HCT116 (cell line): ENCODE measurements around the gene TPTE2.

Experiments
- CBX3 ChIP-seq: IDR thresholded peaks from 2 replicates; pipeline ENCODE4 v1.6.1; 2012; ENCODE audit warnings: low read depth
- CEBPB ChIP-seq: IDR thresholded peaks from 2 replicates; pipeline ENCODE4 v1.6.1; 2012; ENCODE audit warnings: low read depth
- EZH2 ChIP-seq: fragments of 200-600 bp; sonication (generic); IDR thresholded peaks from 2 replicates; pipeline ENCODE4 v1.6.1; 2017; ENCODE audit warnings: antibody characterized with exemption, mixed run types
- JUND ChIP-seq: IDR thresholded peaks from 2 replicates; pipeline ENCODE4 v1.6.1; 2012
- POLR2A ChIP-seq: IDR thresholded peaks from 2 replicates; pipeline ENCODE4 v1.7.0; 2011; ENCODE audit warnings: borderline replicate concordance; ENCODE audit not compliant: insufficient read depth, insufficient read length; ENCODE audit errors: extremely low read depth
- RAD21 ChIP-seq: IDR thresholded peaks from 2 replicates; pipeline ENCODE4 v1.6.1; 2012; ENCODE audit warnings: low read depth, mild to moderate bottlenecking
- SP1 ChIP-seq: IDR thresholded peaks from 2 replicates; pipeline ENCODE4 v1.6.1; 2012; ENCODE audit warnings: low read depth
- SRF ChIP-seq: IDR thresholded peaks from 2 replicates; pipeline ENCODE4 v1.6.1; 2012; ENCODE audit warnings: low read depth
- TCF7L2 ChIP-seq: IDR thresholded peaks from 2 replicates; pipeline ENCODE4 v1.7.0; 2011; ENCODE audit warnings: borderline replicate concordance, inconsistent platforms; ENCODE audit not compliant: insufficient read depth, insufficient read length; ENCODE audit errors: extremely low read depth
- YY1 ChIP-seq: IDR thresholded peaks from 2 replicates; pipeline ENCODE4 v1.6.1; 2011; ENCODE audit warnings: low read length, low read depth, moderate library complexity, mild to moderate bottlenecking; ENCODE audit not compliant: insufficient replicate concordance; ENCODE audit errors: extremely low read depth
- TF ChIP-seq, protein P1 (sequence below), 3 experiments: fragments of 200-600 bp in 1 of 3; sonication (generic) in 1 of 3; IDR thresholded peaks in 2 of 3; conservative IDR thresholded peaks in 1 of 3; 2 replicates each; pipeline ENCODE4 v1.5.1; 2012 to 2017; ENCODE audit warnings: low read depth in 2 of 3, low read length in 2 of 3, antibody characterized with exemption in 1 of 3, borderline replicate concordance in 1 of 3, control low read depth in 1 of 3, mild to moderate bottlenecking in 1 of 3, mixed read lengths in 1 of 3, mixed run types in 1 of 3, moderate library complexity in 1 of 3; ENCODE audit not compliant: insufficient read depth in 1 of 3
- TF ChIP-seq, protein P2 (sequence below): IDR thresholded peaks from 2 replicates; pipeline ENCODE4 v1.6.1; 2012
- TF ChIP-seq, protein P3 (sequence below): IDR thresholded peaks from 2 replicates; pipeline ENCODE4 v1.6.1; 2011; ENCODE audit warnings: mild to moderate bottlenecking, low read length, moderate library complexity; ENCODE audit not compliant: insufficient replicate concordance; ENCODE audit errors: extremely low read depth

DNA sequence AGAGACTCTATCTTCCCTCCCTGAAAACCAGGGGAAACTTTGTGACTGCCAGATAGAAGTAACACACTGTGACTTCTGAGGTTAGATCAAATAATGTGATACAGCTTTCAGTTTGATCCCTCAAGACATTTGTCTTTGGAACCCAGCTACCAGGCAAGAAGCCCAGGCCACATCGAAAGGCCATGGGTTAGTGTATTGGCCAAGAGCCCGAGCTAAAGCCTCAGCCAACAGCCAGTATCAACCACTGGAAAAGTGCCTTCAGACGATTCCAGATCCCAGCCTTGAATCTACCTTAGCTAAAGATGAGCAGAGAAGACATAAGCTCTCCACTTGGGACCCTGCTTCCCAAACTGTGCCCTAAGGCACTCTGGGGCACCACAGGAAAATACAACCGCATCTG lies 10.9 kb upstream of the TPTE2 start:
- TF ChIP-seq, protein P1, sequence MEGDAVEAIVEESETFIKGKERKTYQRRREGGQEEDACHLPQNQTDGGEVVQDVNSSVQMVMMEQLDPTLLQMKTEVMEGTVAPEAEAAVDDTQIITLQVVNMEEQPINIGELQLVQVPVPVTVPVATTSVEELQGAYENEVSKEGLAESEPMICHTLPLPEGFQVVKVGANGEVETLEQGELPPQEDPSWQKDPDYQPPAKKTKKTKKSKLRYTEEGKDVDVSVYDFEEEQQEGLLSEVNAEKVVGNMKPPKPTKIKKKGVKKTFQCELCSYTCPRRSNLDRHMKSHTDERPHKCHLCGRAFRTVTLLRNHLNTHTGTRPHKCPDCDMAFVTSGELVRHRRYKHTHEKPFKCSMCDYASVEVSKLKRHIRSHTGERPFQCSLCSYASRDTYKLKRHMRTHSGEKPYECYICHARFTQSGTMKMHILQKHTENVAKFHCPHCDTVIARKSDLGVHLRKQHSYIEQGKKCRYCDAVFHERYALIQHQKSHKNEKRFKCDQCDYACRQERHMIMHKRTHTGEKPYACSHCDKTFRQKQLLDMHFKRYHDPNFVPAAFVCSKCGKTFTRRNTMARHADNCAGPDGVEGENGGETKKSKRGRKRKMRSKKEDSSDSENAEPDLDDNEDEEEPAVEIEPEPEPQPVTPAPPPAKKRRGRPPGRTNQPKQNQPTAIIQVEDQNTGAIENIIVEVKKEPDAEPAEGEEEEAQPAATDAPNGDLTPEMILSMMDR (IDR thresholded peaks at IDR 0.05 in 2 of 3, conservative IDR thresholded peaks at IDR 0.05 in 1 of 3; ENCODE audit: borderline replicate concordance in 1 of 3, insufficient read depth in 1 of 3, low read depth in 2 of 3, low read length in 2 of 3) = no peak
- no peak for TF ChIP-seq YY1
- no peak for TF ChIP-seq SRF
- TF ChIP-seq JUND = no peak
- TF ChIP-seq, protein P2, sequence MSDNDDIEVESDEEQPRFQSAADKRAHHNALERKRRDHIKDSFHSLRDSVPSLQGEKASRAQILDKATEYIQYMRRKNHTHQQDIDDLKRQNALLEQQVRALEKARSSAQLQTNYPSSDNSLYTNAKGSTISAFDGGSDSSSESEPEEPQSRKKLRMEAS = no peak
- TF ChIP-seq POLR2A = no peak
- TF ChIP-seq SP1 = no peak
- no peak for TF ChIP-seq CEBPB
- no peak for TF ChIP-seq TCF7L2
- no peak for TF ChIP-seq RAD21
- TF ChIP-seq CBX3 = no peak
- TF ChIP-seq, protein P3, sequence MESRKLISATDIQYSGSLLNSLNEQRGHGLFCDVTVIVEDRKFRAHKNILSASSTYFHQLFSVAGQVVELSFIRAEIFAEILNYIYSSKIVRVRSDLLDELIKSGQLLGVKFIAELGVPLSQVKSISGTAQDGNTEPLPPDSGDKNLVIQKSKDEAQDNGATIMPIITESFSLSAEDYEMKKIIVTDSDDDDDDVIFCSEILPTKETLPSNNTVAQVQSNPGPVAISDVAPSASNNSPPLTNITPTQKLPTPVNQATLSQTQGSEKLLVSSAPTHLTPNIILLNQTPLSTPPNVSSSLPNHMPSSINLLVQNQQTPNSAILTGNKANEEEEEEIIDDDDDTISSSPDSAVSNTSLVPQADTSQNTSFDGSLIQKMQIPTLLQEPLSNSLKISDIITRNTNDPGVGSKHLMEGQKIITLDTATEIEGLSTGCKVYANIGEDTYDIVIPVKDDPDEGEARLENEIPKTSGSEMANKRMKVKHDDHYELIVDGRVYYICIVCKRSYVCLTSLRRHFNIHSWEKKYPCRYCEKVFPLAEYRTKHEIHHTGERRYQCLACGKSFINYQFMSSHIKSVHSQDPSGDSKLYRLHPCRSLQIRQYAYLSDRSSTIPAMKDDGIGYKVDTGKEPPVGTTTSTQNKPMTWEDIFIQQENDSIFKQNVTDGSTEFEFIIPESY = no peak
- no peak for TF ChIP-seq EZH2
